NOMO-1 treated with DMSO at 0.1 percent for 48 hours (cell line): Measurements from ENCODE around the gene MBIP.

Experiments used
- DNase-seq: peaks from one replicate; lab custom pipeline; 2025; ENCODE audit not compliant: unreplicated experiment; lab: John Stamatoyannopoulos, UW

Gene MBIP

DNA sequence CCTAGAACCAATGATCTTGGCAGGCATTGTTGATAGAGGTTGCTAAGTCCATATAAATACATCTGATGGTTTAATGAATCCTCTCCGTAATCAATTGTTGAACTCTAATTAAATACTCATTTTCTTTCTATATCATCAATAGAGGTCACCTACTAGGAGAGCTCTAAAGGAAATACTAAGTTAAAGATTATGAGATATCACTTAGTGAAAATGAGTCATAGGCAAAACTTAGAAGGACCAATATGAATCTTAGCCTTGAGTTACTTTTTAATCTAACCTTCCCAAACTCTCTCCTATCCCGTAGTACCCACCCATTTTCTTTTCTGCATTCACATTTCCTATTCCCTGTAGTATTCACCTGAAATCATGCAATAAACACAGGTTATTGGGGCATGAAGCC lies 50.2 kb downstream of the MBIP start:
- no peak for DNase-seq

DNA sequence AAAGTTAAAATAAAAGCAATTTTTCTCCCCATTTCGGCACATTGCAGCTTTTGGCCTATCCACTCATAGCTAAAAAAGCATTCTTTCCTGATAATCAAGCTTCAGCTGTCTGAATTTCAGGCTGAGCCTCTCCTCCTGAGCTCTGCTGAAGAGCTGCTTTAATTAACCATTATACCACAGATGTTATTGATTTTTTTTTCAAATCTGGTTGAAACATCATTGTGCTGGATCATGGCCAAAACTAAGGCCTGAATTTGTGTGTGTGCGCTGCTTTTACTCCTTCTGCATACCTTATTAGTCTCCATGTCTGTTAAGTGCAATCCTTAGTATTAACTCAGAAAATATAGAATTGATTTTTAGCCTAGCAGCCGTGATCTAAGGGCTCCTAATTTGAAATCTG lies 52.3 kb downstream of the MBIP start:
- no peak for DNase-seq

- DNase-seq, result no peak
These were observed 55.8 kb downstream of the MBIP start for GRCh38 chr14:36264595-36264994.

DNA sequence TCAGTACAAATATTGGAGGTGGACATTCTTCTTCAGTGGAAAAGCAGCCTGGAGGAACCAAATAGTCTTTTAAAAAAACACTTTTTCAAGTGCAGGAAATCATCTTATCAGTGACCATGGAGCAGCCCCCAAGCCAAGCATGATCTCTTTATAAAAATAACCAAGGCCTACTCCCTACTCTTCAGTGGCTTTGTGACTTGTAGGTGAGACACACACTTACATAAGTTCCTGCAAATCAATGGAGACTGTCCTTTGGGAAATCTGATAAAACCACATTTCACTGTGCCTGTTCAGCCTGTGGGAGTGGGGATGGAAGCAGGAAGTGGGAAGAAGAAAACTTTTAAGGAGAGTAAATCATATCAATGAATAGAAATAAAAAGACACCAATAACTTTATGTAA lies 56.3 kb downstream of the MBIP start:
- DNase-seq, result no peak

GRCh38 chr14:36260970-36261640 lies 59.3 kb downstream of the MBIP start:
- no peak for DNase-seq

GRCh38 chr14:36258241-36258640 lies 62.2 kb downstream of the MBIP start:
- no peak for DNase-seq

DNA sequence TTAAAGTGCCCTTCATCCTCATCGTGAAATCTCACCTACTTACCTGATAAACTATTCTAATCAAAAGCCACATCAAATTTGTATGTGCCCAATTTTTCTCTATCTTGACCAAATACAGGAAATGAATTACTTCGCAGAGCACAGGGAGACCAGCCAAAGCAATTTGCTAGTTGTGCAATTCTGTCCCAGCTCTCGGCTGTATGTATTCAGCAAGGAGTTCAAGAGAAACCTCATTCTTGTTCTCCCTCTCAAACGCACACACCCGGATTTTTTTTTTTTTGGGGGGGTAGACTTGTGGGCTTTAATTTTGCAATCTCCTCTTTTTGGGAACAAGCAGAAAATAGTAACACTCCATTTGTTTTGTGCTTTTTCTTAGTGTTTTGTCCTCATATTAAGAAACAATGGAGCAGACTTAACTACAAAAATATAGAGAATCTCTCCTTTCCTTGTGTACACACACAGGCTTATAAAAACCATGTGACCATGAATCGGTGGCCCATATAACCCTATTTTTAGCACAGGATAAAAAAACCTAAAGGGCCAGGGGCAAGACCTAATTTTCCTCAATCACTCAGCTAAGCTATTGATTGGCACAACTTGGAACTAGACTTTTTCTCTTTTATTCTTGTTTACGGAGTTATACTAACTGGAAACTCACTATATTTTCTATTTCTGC lies 64.2 kb downstream of the MBIP start:
- peak; percentile 74 for DNase-seq

DNA sequence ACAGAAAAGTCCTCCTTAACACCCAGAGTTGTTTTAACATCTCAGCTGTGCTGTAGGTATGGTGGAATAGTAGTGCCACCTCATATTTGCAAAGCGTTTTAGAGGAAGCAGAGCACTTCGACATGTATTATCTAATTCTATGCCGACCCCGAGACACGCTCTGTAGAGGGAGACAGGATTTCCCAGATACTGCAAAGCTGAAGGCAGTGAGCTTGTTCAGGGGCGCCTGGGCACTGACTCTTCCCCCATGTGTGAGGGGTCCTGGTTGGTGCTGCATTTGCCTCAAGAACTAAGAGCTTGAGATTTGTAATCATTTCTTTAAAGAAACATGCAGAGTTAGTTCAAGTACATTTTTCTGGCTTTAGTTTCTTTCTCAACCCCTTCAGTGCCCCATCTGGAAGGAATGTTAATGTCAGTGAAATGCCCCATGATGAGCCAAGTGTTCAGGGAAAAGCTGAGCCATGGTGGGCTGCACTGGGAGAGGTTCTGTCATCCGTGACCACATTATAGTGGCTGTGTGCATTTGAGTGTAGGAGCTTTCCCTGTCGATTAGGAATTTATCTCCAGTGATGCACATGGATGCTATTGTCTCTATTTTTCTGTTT lies 66.3 kb downstream of the MBIP start:
- DNase-seq, result no peak
